Measurements from ENCODE around the gene LINC01488.
A peak's percentile ranks its signal among the peaks of the same experiment; 100 is the strongest.

The LINC01488 gene

GRCh38 chr11:69448471-69449284 lies 32.8 kb upstream of the LINC01488 start:
- Histone ChIP-seq H4K8ac (ENCODE audit: low read depth, low read length) (no peak overlapping the region), H3K27ac (ENCODE audit: low read depth, low read length) (no peak overlapping the region), H3K4me1 (ENCODE audit: control insufficient read depth, low read depth, low read length) (peaks cover 2% of the 10 kb centered on the region)

GRCh38 chr11:69449320-69450063 lies 32.0 kb upstream of the LINC01488 start:
- H3K9ac ChIP-seq (ENCODE audit: low read length): no peak overlapping the region
- peak; percentile 46 for DNase-seq
- no peak overlapping the region for H4K5ac ChIP-seq (ENCODE audit: low read length)
- H3K56ac ChIP-seq (ENCODE audit: low read length): no peak overlapping the region
- no peak overlapping the region for H4K8ac ChIP-seq (ENCODE audit: low read depth, low read length)
- H2BK15ac ChIP-seq (replicated peaks; ENCODE audit: low read depth): no peak overlapping the region
- no peak overlapping the region for H3K18ac ChIP-seq (ENCODE audit: low read length)
- no peaks in the 10 kb centered on the region for H3K4me1 ChIP-seq (ENCODE audit: control insufficient read depth, low read depth, low read length)
- no peak overlapping the region for H3K23ac ChIP-seq (ENCODE audit: low read length)
- H2BK120ac ChIP-seq (ENCODE audit: low read depth, low read length): no peak overlapping the region
- no CpG with 5 or more reads among the region's 29 CpGs for WGBS (ENCODE audit: extremely low coverage, insufficient coverage, low lambda C conversion rate)
- H3K4ac ChIP-seq (ENCODE audit: low read depth, low read length): no peak overlapping the region
- no peak overlapping the region for H2AK5ac ChIP-seq (ENCODE audit: low read length)
- no peaks in the 10 kb centered on the region for H3K79me2 ChIP-seq (ENCODE audit: control insufficient read depth, insufficient read depth, low read length)
- H3K27ac ChIP-seq (ENCODE audit: low read depth, low read length): peak overlapping the region; percentile 25
- no peaks in the 10 kb centered on the region for H3K27me3 ChIP-seq (ENCODE audit: insufficient read depth, low read length, poor library complexity)
- H3K4me2 ChIP-seq (ENCODE audit: low read length): no peak overlapping the region
- no peaks in the 10 kb centered on the region for H3K79me1 ChIP-seq (ENCODE audit: low read length)
- H2BK5ac ChIP-seq (ENCODE audit: low read length): no peak overlapping the region
- H3K36me3 ChIP-seq (ENCODE audit: control insufficient read depth, insufficient read depth, low read length): no peaks in the 10 kb centered on the region
- H3K4me3 ChIP-seq (ENCODE audit: low read length): no peak overlapping the region

More at GRCh38 chr11:69448471-69449284, 32.8 kb upstream of the LINC01488 start:
- Histone ChIP-seq H3K27me3 (ENCODE audit: insufficient read depth, low read length, poor library complexity) (no peaks in the 10 kb centered on the region), H3K36me3 (ENCODE audit: control insufficient read depth, insufficient read depth, low read length) (no peaks in the 10 kb centered on the region), H3K79me2 (ENCODE audit: control insufficient read depth, insufficient read depth, low read length) (no peaks in the 10 kb centered on the region), H3K4me2 (ENCODE audit: low read length) (no peak overlapping the region), H3K23ac (ENCODE audit: low read length) (no peak overlapping the region), H3K4me3 (ENCODE audit: low read length) (no peak overlapping the region), H2BK5ac (ENCODE audit: low read length) (no peak overlapping the region), H3K4ac (ENCODE audit: low read depth, low read length) (no peak overlapping the region), H4K5ac (ENCODE audit: low read length) (no peak overlapping the region), H3K79me1 (ENCODE audit: low read length) (no peaks in the 10 kb centered on the region), H2BK15ac (replicated peaks; ENCODE audit: low read depth) (no peak overlapping the region), H3K9ac (ENCODE audit: low read length) (no peak overlapping the region), H2AK5ac (ENCODE audit: low read length) (no peak overlapping the region), H2BK120ac (ENCODE audit: low read depth, low read length) (no peak overlapping the region), H3K56ac (ENCODE audit: low read length) (no peak overlapping the region), H3K18ac (ENCODE audit: low read length) (no peak overlapping the region)
- no peak for DNase-seq
- no CpG with 5 or more reads among the region's 15 CpGs for WGBS (ENCODE audit: extremely low coverage, insufficient coverage, low lambda C conversion rate)

- Histone ChIP-seq H2AK5ac (ENCODE audit: low read length) (no peak overlapping the region), H3K23ac (ENCODE audit: low read length) (no peak overlapping the region), H3K9ac (ENCODE audit: low read length) (no peak overlapping the region), H3K27me3 (ENCODE audit: insufficient read depth, low read length, poor library complexity) (no peaks in the 10 kb centered on the region), H3K79me1 (ENCODE audit: low read length) (no peaks in the 10 kb centered on the region), H2BK15ac (replicated peaks; ENCODE audit: low read depth) (no peak overlapping the region), H3K4me2 (ENCODE audit: low read length) (no peak overlapping the region), H3K56ac (ENCODE audit: low read length) (no peak overlapping the region), H4K8ac (ENCODE audit: low read depth, low read length) (no peak overlapping the region), H3K4me3 (ENCODE audit: low read length) (no peak overlapping the region), H3K4me1 (ENCODE audit: control insufficient read depth, low read depth, low read length) (no peaks in the 10 kb centered on the region), H2BK120ac (ENCODE audit: low read depth, low read length) (no peak overlapping the region), H3K27ac (ENCODE audit: low read depth, low read length) (peak overlapping the region; percentile 67), H3K79me2 (ENCODE audit: control insufficient read depth, insufficient read depth, low read length) (no peaks in the 10 kb centered on the region), H4K5ac (ENCODE audit: low read length) (no peak overlapping the region), H3K4ac (ENCODE audit: low read depth, low read length) (no peak overlapping the region), H3K18ac (ENCODE audit: low read length) (peak overlapping the region; percentile 3), H3K36me3 (ENCODE audit: control insufficient read depth, insufficient read depth, low read length) (no peaks in the 10 kb centered on the region), H2BK5ac (ENCODE audit: low read length) (no peak overlapping the region)
- DNase-seq: peak; percentile 40
- no CpG with 5 or more reads among the region's 18 CpGs for WGBS (ENCODE audit: extremely low coverage, insufficient coverage, low lambda C conversion rate)
Observed at GRCh38 chr11:69450064-69450856, 31.2 kb upstream of the LINC01488 start.

- Histone ChIP-seq H2BK5ac (ENCODE audit: low read length) (no peak overlapping the region), H3K79me1 (ENCODE audit: low read length) (no peaks in the 10 kb centered on the region), H3K4me1 (ENCODE audit: control insufficient read depth, low read depth, low read length) (no peaks in the 10 kb centered on the region), H2BK15ac (replicated peaks; ENCODE audit: low read depth) (no peak overlapping the region), H3K23ac (ENCODE audit: low read length) (no peak overlapping the region), H3K79me2 (ENCODE audit: control insufficient read depth, insufficient read depth, low read length) (no peaks in the 10 kb centered on the region), H3K27me3 (ENCODE audit: insufficient read depth, low read length, poor library complexity) (no peaks in the 10 kb centered on the region), H2BK120ac (ENCODE audit: low read depth, low read length) (no peak overlapping the region), H3K18ac (ENCODE audit: low read length) (no peak overlapping the region), H3K56ac (ENCODE audit: low read length) (no peak overlapping the region), H2AK5ac (ENCODE audit: low read length) (no peak overlapping the region), H3K4me2 (ENCODE audit: low read length) (no peak overlapping the region), H3K36me3 (ENCODE audit: control insufficient read depth, insufficient read depth, low read length) (no peaks in the 10 kb centered on the region), H3K27ac (ENCODE audit: low read depth, low read length) (peak overlapping the region; percentile 2), H4K8ac (ENCODE audit: low read depth, low read length) (no peak overlapping the region), H3K4ac (ENCODE audit: low read depth, low read length) (no peak overlapping the region), H3K4me3 (ENCODE audit: low read length) (no peak overlapping the region), H3K9ac (ENCODE audit: low read length) (no peak overlapping the region), H4K5ac (ENCODE audit: low read length) (no peak overlapping the region)
- DNase-seq: no peak
- no CpG with 5 or more reads among the region's 6 CpGs for WGBS (ENCODE audit: extremely low coverage, insufficient coverage, low lambda C conversion rate)
Observed at GRCh38 chr11:69450857-69451220, 30.6 kb upstream of the LINC01488 start.

- no peak for DNase-seq
- Histone ChIP-seq H3K27me3 (ENCODE audit: insufficient read depth, low read length, poor library complexity) (no peaks in the 10 kb centered on the region), H3K79me1 (ENCODE audit: low read length) (no peaks in the 10 kb centered on the region), H2BK15ac (replicated peaks; ENCODE audit: low read depth) (no peak overlapping the region), H2AK5ac (ENCODE audit: low read length) (no peak overlapping the region), H3K9ac (ENCODE audit: low read length) (no peak overlapping the region), H4K8ac (ENCODE audit: low read depth, low read length) (no peak overlapping the region), H3K4me1 (ENCODE audit: control insufficient read depth, low read depth, low read length) (no peaks in the 10 kb centered on the region), H2BK120ac (ENCODE audit: low read depth, low read length) (no peak overlapping the region), H3K56ac (ENCODE audit: low read length) (no peak overlapping the region), H3K79me2 (ENCODE audit: control insufficient read depth, insufficient read depth, low read length) (no peaks in the 10 kb centered on the region), H3K4me2 (ENCODE audit: low read length) (no peak overlapping the region), H4K5ac (ENCODE audit: low read length) (no peak overlapping the region), H3K4ac (ENCODE audit: low read depth, low read length) (no peak overlapping the region), H3K23ac (ENCODE audit: low read length) (no peak overlapping the region), H3K4me3 (ENCODE audit: low read length) (no peak overlapping the region), H3K27ac (ENCODE audit: low read depth, low read length) (no peak overlapping the region), H3K18ac (ENCODE audit: low read length) (no peak overlapping the region), H3K36me3 (ENCODE audit: control insufficient read depth, insufficient read depth, low read length) (no peaks in the 10 kb centered on the region), H2BK5ac (ENCODE audit: low read length) (no peak overlapping the region)
Observed at GRCh38 chr11:69451289-69451688, 30.2 kb upstream of the LINC01488 start.

All from mesendoderm (in vitro differentiated cells).